K562 (cell line): Measurements from ENCODE around the gene SLC35A1. TPM values are rescaled to one million over a fixed set of nuclear protein-coding genes. Genes with fewer than 3 reads are reported as not detected.

Source experiments
- ATAC-seq: fragments of 200-7000 bp; cut with Tn5 transposase; 3 replicates; pipeline ENCODE4 v1.9.1; 2020; ENCODE audit warnings: moderate library complexity
- BruUV-seq: library from RNA; stranded (reverse); fragments of 400-500 nt; replicated peaks from 2 replicates; lab custom pipeline; 2021; lab: Mats Ljungman, UMichigan
- CTCF ChIA-PET: fragments of 300-600 bp; formaldehyde crosslinking; extraction: SDS; loops from one replicate; lab custom pipeline; 2021; ENCODE audit warnings: low intra/inter-chr PET ratio; lab: Yijun Ruan, JAX
- POLR2A ChIA-PET: fragments of 300-600, 350-650 bp; sonication (Branson Sonifier 250); formaldehyde crosslinking; extraction: SDS; loops from one replicate; lab custom pipeline; 2021; ENCODE audit warnings: antibody characterized with exemption, inconsistent platforms; lab: Yijun Ruan, JAX
- DNase-seq, 4 experiments: peaks; one replicate each; pipeline versions ENCODE4 v3.0.0 to v3.0.0-alpha.2; 2011 to 2018; ENCODE audit warnings: low spot score in 3 of 4, mixed read lengths in 3 of 4; ENCODE audit errors: extremely low read depth in 1 of 4
- FAIRE-seq: peaks from 2 replicates; lab custom pipeline; 2011; peaks lifted over from hg19 to GRCh38; lab: Jason Lieb, UNC
- H2AFZ ChIP-seq: 2 replicates; pipeline ENCODE4 v1.6.0; 2011; ENCODE audit warnings: low read depth, low read length, control low read depth, inconsistent platforms
- H3K27ac ChIP-seq: fragments of 200-600 bp; 3 replicates; pipeline ENCODE4 v1.8.0; 2011; ENCODE audit warnings: low read depth, mild to moderate bottlenecking, control low read depth, inconsistent platforms, low read length, moderate library complexity, mixed read lengths; ENCODE audit errors: extremely low read depth
- H3K27me3 ChIP-seq, 2 experiments: fragments of 300-600 bp in 1 of 2; 2 replicates in 1 of 2; 3 replicates in 1 of 2; pipeline versions ENCODE4 v1.6.0 to v1.8.0; 2011; ENCODE audit warnings: inconsistent platforms in 2 of 2, low read length in 2 of 2, mild to moderate bottlenecking in 1 of 2, mixed read lengths in 1 of 2, moderate library complexity in 1 of 2; ENCODE audit not compliant: control insufficient read depth in 2 of 2, insufficient read depth in 2 of 2
- H3K36me3 ChIP-seq: fragments of 300-600 bp; 3 replicates; pipeline ENCODE4 v1.8.0; 2011; ENCODE audit warnings: mild to moderate bottlenecking, low read length, inconsistent platforms; ENCODE audit not compliant: control insufficient read depth, insufficient read depth
- H3K4me1 ChIP-seq, 2 experiments: fragments of 200-600 bp in 1 of 2; replicated peaks in 1 of 2; 2 replicates in 1 of 2; 3 replicates in 1 of 2; pipeline versions ENCODE4 v1.5.1 to v1.8.0; 2011; ENCODE audit warnings: inconsistent platforms in 2 of 2, low read length in 2 of 2, mild to moderate bottlenecking in 1 of 2, mixed read lengths in 1 of 2, moderate library complexity in 1 of 2; ENCODE audit not compliant: control insufficient read depth in 2 of 2, insufficient read depth in 2 of 2
- H3K4me2 ChIP-seq: 2 replicates; pipeline ENCODE4 v1.6.1; 2011; ENCODE audit warnings: low read length, control low read depth, inconsistent platforms, mixed read lengths; ENCODE audit not compliant: insufficient read depth
- H3K4me3 ChIP-seq: fragments of 200-600 bp; sonication (generic), shearing (Covaris generic); 2 replicates; pipeline ENCODE4 v1.5.1; 2016; ENCODE audit warnings: control low read depth, inconsistent platforms
- H3K79me2 ChIP-seq: fragments of 200-600 bp; 3 replicates; pipeline ENCODE4 v1.8.0; 2011; ENCODE audit warnings: low read length, inconsistent platforms; ENCODE audit not compliant: control insufficient read depth, insufficient read depth
- H3K9ac ChIP-seq, 2 experiments: 2 replicates each; pipeline versions ENCODE4 v1.6.0 to v1.6.1; 2011; ENCODE audit warnings: low read depth in 2 of 2, low read length in 2 of 2, control low read depth in 1 of 2, inconsistent platforms in 1 of 2, mild to moderate bottlenecking in 1 of 2, mixed read lengths in 1 of 2; ENCODE audit not compliant: insufficient read depth in 1 of 2
- H3K9me1 ChIP-seq: one replicate; pipeline ENCODE4 v1.6.0; 2011; ENCODE audit warnings: inconsistent platforms, mild to moderate bottlenecking, low read length, moderate library complexity; ENCODE audit not compliant: control insufficient read depth, insufficient read depth
- H3K9me3 ChIP-seq: replicated peaks from 2 replicates; pipeline ENCODE4 v1.5.1; 2011; ENCODE audit warnings: low read depth, low read length, inconsistent platforms; ENCODE audit not compliant: control insufficient read depth, insufficient read depth
- H4K20me1 ChIP-seq: replicated peaks from 2 replicates; pipeline ENCODE4 v1.6.1; 2011; ENCODE audit warnings: low read length, inconsistent platforms, mixed read lengths; ENCODE audit not compliant: control insufficient read depth, insufficient read depth
- CEBPB ChIP-seq: fragments of 450-650 bp; IDR thresholded peaks from 2 replicates; pipeline ENCODE4 v1.6.1; 2016; ENCODE audit warnings: missing genetic modification characterization, missing compliant biosample characterization
- EGR1 ChIP-seq: fragments of 450-650 bp; conservative IDR thresholded peaks from 2 replicates; pipeline ENCODE4 v1.6.1; 2017; ENCODE audit warnings: mild to moderate bottlenecking
- FUS ChIP-seq: fragments of 200-400 bp; formaldehyde crosslinking; optimal IDR thresholded peaks from 2 replicates; pipeline ENCODE3; 2017; ENCODE audit warnings: low read depth, low read length
- JUN ChIP-seq, 2 experiments: sonication (generic) in 1 of 2; formaldehyde crosslinking in 1 of 2; IDR thresholded peaks; 2 replicates each; pipeline versions ENCODE4 v1.6.1 to v1.8.0; 2012 to 2022; ENCODE audit warnings: borderline replicate concordance in 2 of 2, mild to moderate bottlenecking in 2 of 2, improper control_type of control experiment in 1 of 2, low read depth in 1 of 2, low read length in 1 of 2, missing genetic modification reagents in 1 of 2
- NFATC3 ChIP-seq: fragments of 450-650 bp; IDR thresholded peaks from 2 replicates; pipeline ENCODE4 v1.6.1; 2017; ENCODE audit warnings: mild to moderate bottlenecking
- RUNX1 ChIP-seq: sonication (generic); IDR thresholded peaks from 2 replicates; pipeline ENCODE4 v1.6.1; 2016; ENCODE audit warnings: antibody characterized with exemption, low read depth
- SAFB ChIP-seq: fragments of 200-400 bp; formaldehyde crosslinking; IDR thresholded peaks from 2 replicates; pipeline ENCODE4 v1.6.1; 2017; ENCODE audit warnings: low read depth, low read length, borderline replicate concordance
- WGBS: fragments of 100-300 bp; shearing (Covaris generic); methylation state at CpG from one replicate; pipeline ENCODE4 v1.1.6; 2016; ENCODE audit warnings: low coverage, mixed read lengths; ENCODE audit not compliant: insufficient coverage; ENCODE audit errors: missing lambda C conversion rate; 5-methylcytosine and 5-hydroxymethylcytosine counted together
- in situ Hi-C: fragments of 300-500 bp; cut with MboI; formaldehyde crosslinking; loops from 4 replicates; pipeline ENCODE4 v1.15.0; 2018; ENCODE audit warnings: inconsistent platforms, mixed read lengths
- intact Hi-C: fragments of 100-400 bp; cut with micrococcal nuclease; formaldehyde crosslinking; loops from 2 replicates; pipeline ENCODE4 v1.14.2; 2022
- polyA plus RNA-seq, 8 experiments: library from polyadenylated mRNA; depleted of rRNA in 4 of 8; stranded (reverse) in 5 of 8; unstranded in 3 of 8; fragments of >200 nt; fragmentation: Nextera tagmentation in 2 of 8; fragmentation: Illumina TruSeq in 1 of 8; extraction: Ambion mirVana in 2 of 8; extraction: Trizol in 1 of 8; gene quantifications; 2 replicates each; pipeline versions ENCODE4 v1.2.1 to v1.2.3, GENCODE V29; 2011 to 2014; ENCODE audit warnings: inconsistent platforms in 1 of 8, missing spikeins in 1 of 8
- total RNA-seq, 7 experiments: library from RNA; depleted of rRNA in 6 of 7; stranded (reverse); fragments of >200 nt in 6 of 7; fragmentation: Illumina TruSeq in 2 of 7; extraction: Trizol in 2 of 7; gene quantifications; 2 replicates each; pipeline versions ENCODE4 v1.2.1 to v1.2.3, GENCODE V29; 2011 to 2021; ENCODE audit warnings: low replicate concordance in 1 of 7
- TF ChIP-seq, protein P1 (sequence below), 3 experiments: fragments of 200-800 bp in 1 of 3; fragments of 250-450 bp in 1 of 3; fragments of 450-650 bp in 1 of 3; sonication (Bioruptor Pico) in 1 of 3; sonication (Bioruptor generic) in 1 of 3; formaldehyde crosslinking in 1 of 3; IDR thresholded peaks; 2 replicates each; pipeline versions ENCODE4 v1.6.1 to v1.8.0; 2016 to 2022; ENCODE audit warnings: mild to moderate bottlenecking in 2 of 3, missing genetic modification characterization in 2 of 3, missing compliant biosample characterization in 1 of 3, moderate library complexity in 1 of 3
- TF ChIP-seq, protein P2 (sequence below): IDR thresholded peaks from 2 replicates; pipeline ENCODE4 v1.6.1; 2012; ENCODE audit warnings: low read depth, low read length, improper control_type of control experiment, borderline replicate concordance

Gene SLC35A1
- total and polyA plus RNA-seq, 9 of the 15 experiments (the other 6 are each of a cell fraction or from before 2014, with no cell fraction given) = 7.5 to 37.1 (median 14.9) TPM

- Histone ChIP-seq H3K4me3 (no peak overlapping the region), H3K4me2 (no peak overlapping the region), H2AFZ (no peak overlapping the region), H3K9me3 (no peaks in the 10 kb centered on the region), H4K20me1 (no peaks in the 10 kb centered on the region), H3K9me1 (no peaks in the 10 kb centered on the region)
- BruUV-seq = no TSS peak
- no peak for DNase-seq
- TF ChIP-seq EGR1 (no peak), RUNX1 (no peak), FUS (no peak), NFATC3 (no peak), CEBPB (tag) (peak; percentile 67)
- TF ChIP-seq, all 486 proteins: peak for 1
- WGBS = 100% methylated on average over 3 of the region's 3 CpGs
- Histone ChIP-seq H3K9ac (no peak overlapping the region), H3K27me3 (no peaks in the 10 kb centered on the region), H3K36me3 (0 out of 3 replicates have a peak, but pooled peaks cover 2% of the 10 kb centered on the region), H3K27ac (no peak overlapping the region), H3K79me2 (no peaks in the 10 kb centered on the region), H3K4me1 (no peaks in the 10 kb centered on the region)
- POLR2A ChIA-PET = interaction anchor here (0.6 kb wide), 1 partner anchor 29 kb away, joined by 4 read pairs; no protein-coding TSS in a partner anchor
- intact Hi-C loops (loop anchor here (10.0 kb wide), 1 partner anchor 313 kb away; no protein-coding TSS in a partner anchor), in situ Hi-C loops (no loop called here)
- FAIRE-seq (no peak), ATAC-seq (no peak)
- CTCF ChIA-PET = no interaction called here
Measured at GRCh38 chr6:87481931-87482330, 9.2 kb downstream of the SLC35A1 start.

GRCh38 chr6:87482366-87482765 lies 9.6 kb downstream of the SLC35A1 start:
- WGBS = 47% methylated on average over 4 of the region's 4 CpGs
- Histone ChIP-seq H3K4me2 (no peak overlapping the region), H3K27me3 (no peaks in the 10 kb centered on the region)
- TF ChIP-seq, protein P1, sequence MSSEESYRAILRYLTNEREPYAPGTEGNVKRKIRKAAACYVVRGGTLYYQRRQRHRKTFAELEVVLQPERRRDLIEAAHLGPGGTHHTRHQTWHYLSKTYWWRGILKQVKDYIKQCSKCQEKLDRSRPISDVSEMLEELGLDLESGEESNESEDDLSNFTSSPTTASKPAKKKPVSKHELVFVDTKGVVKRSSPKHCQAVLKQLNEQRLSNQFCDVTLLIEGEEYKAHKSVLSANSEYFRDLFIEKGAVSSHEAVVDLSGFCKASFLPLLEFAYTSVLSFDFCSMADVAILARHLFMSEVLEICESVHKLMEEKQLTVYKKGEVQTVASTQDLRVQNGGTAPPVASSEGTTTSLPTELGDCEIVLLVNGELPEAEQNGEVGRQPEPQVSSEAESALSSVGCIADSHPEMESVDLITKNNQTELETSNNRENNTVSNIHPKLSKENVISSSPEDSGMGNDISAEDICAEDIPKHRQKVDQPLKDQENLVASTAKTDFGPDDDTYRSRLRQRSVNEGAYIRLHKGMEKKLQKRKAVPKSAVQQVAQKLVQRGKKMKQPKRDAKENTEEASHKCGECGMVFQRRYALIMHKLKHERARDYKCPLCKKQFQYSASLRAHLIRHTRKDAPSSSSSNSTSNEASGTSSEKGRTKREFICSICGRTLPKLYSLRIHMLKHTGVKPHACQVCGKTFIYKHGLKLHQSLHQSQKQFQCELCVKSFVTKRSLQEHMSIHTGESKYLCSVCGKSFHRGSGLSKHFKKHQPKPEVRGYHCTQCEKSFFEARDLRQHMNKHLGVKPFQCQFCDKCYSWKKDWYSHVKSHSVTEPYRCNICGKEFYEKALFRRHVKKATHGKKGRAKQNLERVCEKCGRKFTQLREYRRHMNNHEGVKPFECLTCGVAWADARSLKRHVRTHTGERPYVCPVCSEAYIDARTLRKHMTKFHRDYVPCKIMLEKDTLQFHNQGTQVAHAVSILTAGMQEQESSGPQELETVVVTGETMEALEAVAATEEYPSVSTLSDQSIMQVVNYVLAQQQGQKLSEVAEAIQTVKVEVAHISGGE (CRISPR knock-in tag; IDR thresholded peaks at IDR 0.05) = no peak
- TF ChIP-seq JUN (IDR thresholded peaks at IDR 0.05; ENCODE audit: borderline replicate concordance, low read depth, low read length) (no peak), JUN (CRISPR knock-in tag; IDR thresholded peaks at IDR 0.05; ENCODE audit: borderline replicate concordance) (no peak), SAFB (no peak), CEBPB (tag) (no peak)
- TF ChIP-seq, protein P2, sequence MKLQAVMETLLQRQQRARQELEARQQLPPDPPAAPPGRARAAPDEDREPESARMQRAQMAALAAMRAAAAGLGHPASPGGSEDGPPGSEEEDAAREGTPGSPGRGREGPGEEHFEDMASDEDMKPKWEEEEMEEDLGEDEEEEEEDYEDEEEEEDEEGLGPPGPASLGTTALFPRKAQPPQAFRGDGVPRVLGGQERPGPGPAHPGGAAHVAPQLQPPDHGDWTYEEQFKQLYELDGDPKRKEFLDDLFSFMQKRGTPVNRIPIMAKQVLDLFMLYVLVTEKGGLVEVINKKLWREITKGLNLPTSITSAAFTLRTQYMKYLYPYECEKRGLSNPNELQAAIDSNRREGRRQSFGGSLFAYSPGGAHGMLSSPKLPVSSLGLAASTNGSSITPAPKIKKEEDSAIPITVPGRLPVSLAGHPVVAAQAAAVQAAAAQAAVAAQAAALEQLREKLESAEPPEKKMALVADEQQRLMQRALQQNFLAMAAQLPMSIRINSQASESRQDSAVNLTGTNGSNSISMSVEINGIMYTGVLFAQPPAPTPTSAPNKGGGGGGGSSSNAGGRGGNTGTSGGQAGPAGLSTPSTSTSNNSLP = no peak

More at GRCh38 chr6:87482366-87482765, 9.6 kb downstream of the SLC35A1 start:
- ChIA-PET CTCF (no interaction called here), POLR2A (no interaction called here)
- Histone ChIP-seq H3K4me3 (no peak overlapping the region), H4K20me1 (no peaks in the 10 kb centered on the region), H3K27ac (no peak overlapping the region), H3K79me2 (no peaks in the 10 kb centered on the region), H3K9ac (no peak overlapping the region), H3K36me3 (0 out of 3 replicates have a peak, but pooled peaks cover 2% of the 10 kb centered on the region), H3K9me1 (no peaks in the 10 kb centered on the region), H3K4me1 (no peaks in the 10 kb centered on the region), H3K9me3 (no peaks in the 10 kb centered on the region), H2AFZ (no peak overlapping the region)
- FAIRE-seq (no peak), ATAC-seq (no peak), DNase-seq (no peak)
- BruUV-seq = no TSS peak
- in situ Hi-C loops = no loop called here
- intact Hi-C loops = loop anchor here (10.0 kb wide), 1 partner anchor 312 kb away; no protein-coding TSS in a partner anchor
